GM13976 (cell line): ENCODE measurements around the gene TMCO4.

Experiments used
- DNase-seq: peaks from one replicate; pipeline ENCODE4 v3.0.0; 2012; ENCODE audit warnings: low spot score
- CTCF ChIP-seq: IDR thresholded peaks from 2 replicates; pipeline ENCODE4 v1.5.1; 2012; ENCODE audit warnings: borderline replicate concordance, mild to moderate bottlenecking; ENCODE audit not compliant: insufficient read depth; ENCODE audit errors: extremely low read depth, missing control alignments, control extremely low read depth
- in situ Hi-C: fragments of 300-500 bp; cut with MboI; formaldehyde crosslinking; loops from one replicate; pipeline ENCODE4 v1.12.0; 2022; ENCODE audit warnings: low sequenced_read_pairs, mixed read lengths, inconsistent platforms; ENCODE audit not compliant: unreplicated experiment

TMCO4 gene

GRCh38 chr1:19837866-19838265, 38.1 kb upstream of the TMCO4 start:
- DNase-seq = no peak
- in situ Hi-C loops = no loop called here
- no peak for TF ChIP-seq CTCF

- no peak for DNase-seq
- no peak for TF ChIP-seq CTCF
- in situ Hi-C loops = no loop called here
These were observed 35.9 kb upstream of the TMCO4 start for GRCh38 chr1:19835578-19835977.

GRCh38 chr1:19831441-19831840, 31.7 kb upstream of the TMCO4 start:
- in situ Hi-C loops = no loop called here
- no peak for DNase-seq
- no peak for TF ChIP-seq CTCF

GRCh38 chr1:19828546-19828945, 28.8 kb upstream of the TMCO4 start:
- in situ Hi-C loops = no loop called here
- TF ChIP-seq CTCF = no peak
- no peak for DNase-seq

- no peak for TF ChIP-seq CTCF
- DNase-seq = no peak
- in situ Hi-C loops = no loop called here
These were observed 25.6 kb upstream of the TMCO4 start for GRCh38 chr1:19825298-19825697.

GRCh38 chr1:19824541-19824940, 24.8 kb upstream of the TMCO4 start:
- in situ Hi-C loops = no loop called here
- no peak for DNase-seq
- no peak for TF ChIP-seq CTCF

GRCh38 chr1:19824036-19824435, 24.3 kb upstream of the TMCO4 start:
- in situ Hi-C loops = no loop called here
- no peak for TF ChIP-seq CTCF
- DNase-seq = no peak
